Upper lobe of left lung (tissue), 4 donors: ENCODE measurements around the gene GJB2.

Source experiments
- CTCF ChIP-seq, 6 experiments: fragments of 450-650 bp in 4 of 6; fragments of 200-600 bp in 2 of 6; sonication (generic) in 2 of 6; IDR thresholded peaks; one replicate each; pipeline ENCODE4 v1.5.1; 2016 to 2019; ENCODE audit warnings: antibody characterized with exemption in 6 of 6
- EP300 ChIP-seq, 4 donors: sonication (generic); formaldehyde crosslinking; IDR thresholded peaks; one replicate each; pipeline ENCODE4 v1.5.1; 2017; ENCODE audit warnings: antibody characterized with exemption in 4 of 4, control low read depth in 2 of 4

GRCh38 chr13:20221772-20222171 lies 29.0 kb upstream of the GJB2 start:
- TF ChIP-seq EP300 (IDR thresholded peaks at IDR 0.05) (peak in 1 of 4 donors; percentile 71), CTCF (IDR thresholded peaks at IDR 0.05) (no peak)
